ENCODE results near the gene SCGB1A1.

SCGB1A1 gene

GRCh38 chr11:62398011-62398994 lies 20.5 kb upstream of the SCGB1A1 start:
- peak; percentile 52 for DNase-seq (ENCODE audit: low read depth)

DNA sequence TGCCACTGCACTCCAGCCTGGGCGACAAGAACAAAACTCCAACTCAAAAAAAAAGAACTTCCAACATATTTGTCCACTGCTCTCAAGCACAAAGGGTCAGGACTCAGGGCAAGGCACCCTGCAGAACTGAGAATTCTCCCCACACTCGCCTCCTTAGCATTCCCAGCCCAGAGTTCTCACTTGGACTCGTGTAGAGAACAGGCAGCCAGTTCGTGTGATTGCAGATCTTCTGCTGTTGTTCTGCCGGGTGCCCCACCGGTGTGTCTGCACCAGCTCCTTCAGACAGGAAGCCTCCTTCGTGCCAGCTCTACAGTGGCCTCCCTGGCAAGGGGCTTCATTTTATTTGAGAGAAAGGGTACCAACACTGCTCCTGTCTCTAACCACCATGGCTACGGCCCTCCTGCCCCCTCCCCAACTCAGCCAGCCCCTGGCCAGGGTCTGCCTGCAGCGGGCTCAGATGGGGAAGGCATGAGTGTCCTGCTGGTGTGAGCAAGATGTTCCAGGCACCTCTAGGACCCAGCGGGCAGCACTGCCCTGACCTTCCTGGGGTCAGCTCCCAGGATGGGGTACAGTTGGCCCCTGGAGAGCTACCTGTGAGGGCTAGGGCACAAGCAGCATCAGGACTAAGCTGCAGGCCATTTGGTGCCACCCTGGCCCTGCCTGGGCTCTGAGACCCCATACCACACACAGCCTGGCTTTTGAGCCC lies 19.5 kb upstream of the SCGB1A1 start:
- no peak for DNase-seq (ENCODE audit: low read depth)

- no peak for DNase-seq (ENCODE audit: low read depth)
These were observed 19.0 kb upstream of the SCGB1A1 start for GRCh38 chr11:62399878-62400266.

DNA sequence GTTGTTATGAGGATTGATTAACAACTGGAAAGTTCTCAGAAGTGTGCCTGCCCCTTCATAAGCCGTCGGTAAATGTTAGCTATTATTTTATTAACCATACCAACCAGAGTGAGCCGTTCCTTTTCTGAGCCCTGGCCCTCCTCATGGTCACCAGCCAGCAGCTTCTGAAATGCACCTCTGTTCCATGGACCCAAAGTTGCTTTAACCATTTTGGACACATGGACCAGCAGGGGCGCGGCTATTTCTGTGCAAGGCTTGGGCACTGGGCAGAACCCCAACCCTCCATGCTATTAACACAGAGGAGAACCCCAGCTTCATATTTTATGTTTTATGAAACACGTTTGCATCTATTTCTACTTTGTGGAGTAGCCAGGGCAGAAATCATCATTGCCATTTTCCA lies 18.6 kb upstream of the SCGB1A1 start:
- DNase-seq (ENCODE audit: low read depth), result no peak

DNA sequence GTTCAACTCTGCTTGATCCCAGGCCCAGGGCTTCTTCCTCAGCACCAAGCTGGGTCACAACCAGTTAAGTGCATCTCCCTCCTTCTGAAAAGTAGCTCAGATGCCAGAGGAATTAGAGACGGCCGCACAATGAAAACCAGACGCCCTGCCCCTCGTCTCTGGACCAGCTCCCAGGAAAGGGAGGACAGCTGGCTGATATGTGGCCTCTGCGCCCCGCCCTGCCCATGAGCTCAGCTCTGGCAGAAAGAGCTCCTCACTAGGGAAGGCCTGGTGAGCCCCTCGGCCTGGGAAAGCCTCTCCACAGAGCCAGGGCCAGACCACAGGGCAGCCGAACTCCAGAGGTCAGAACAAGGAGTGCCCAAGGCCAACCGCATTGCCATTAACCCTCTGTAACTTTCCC lies 18.1 kb upstream of the SCGB1A1 start:
- no peak for DNase-seq (ENCODE audit: low read depth)

DNA sequence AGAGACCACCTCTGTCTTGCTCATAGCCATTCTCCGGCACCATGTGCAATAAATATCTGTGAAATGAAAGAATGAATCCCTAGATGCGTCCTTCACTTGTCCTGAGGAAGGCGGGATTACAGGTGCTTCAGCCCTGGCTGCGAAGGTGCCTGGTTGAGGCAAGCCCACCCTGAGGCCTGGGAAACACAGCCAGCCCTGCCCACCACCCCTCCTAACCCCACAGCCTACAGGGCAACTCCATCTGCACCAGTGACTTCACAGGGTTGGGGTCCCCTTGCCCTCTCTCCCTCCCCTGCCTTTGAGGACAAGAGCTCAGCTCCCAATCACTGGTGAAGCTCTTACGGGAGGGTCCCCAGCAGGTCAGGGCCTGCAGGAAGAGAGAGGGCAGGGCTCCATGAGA lies 17.5 kb upstream of the SCGB1A1 start:
- no peak for DNase-seq (ENCODE audit: low read depth)

- no peak for DNase-seq (ENCODE audit: low read depth)
These were observed 17.0 kb upstream of the SCGB1A1 start for GRCh38 chr11:62401811-62402210.

DNA sequence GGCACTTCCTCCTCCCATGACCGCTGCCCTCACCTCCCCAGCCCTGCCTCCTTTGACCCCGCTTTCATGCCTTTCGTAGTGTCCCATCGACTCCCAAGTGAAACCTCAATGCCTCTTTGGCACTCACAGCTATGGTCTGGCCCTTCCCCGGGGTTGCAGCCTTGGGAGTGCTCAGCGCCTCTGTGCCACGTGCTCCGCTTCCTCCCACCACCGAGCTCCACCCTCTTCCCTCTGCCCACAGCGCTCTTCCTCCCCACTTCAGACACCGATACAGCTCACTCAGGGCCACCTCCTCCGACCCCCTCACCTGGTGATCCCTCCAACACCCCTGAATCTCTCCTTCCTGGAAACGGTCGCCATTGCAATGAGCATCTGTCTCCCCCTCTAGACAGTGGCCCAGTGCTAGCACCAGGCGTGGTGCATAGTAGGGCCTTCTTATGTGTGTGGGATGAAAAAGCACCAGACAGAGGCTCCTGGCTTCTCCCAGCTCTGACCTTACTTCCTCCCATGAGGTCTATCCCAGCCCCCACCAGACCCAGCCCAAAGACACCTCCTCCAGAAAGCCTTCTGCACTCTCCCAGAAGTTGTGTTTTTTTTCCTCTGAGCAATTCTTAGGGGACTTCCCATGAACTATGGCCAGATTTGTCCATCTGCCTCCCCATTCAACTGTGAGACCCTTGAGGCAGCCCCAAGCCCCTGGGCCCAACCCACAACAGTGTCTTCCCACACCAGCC lies 16.4 kb upstream of the SCGB1A1 start:
- no peak for DNase-seq (ENCODE audit: low read depth)

DNA sequence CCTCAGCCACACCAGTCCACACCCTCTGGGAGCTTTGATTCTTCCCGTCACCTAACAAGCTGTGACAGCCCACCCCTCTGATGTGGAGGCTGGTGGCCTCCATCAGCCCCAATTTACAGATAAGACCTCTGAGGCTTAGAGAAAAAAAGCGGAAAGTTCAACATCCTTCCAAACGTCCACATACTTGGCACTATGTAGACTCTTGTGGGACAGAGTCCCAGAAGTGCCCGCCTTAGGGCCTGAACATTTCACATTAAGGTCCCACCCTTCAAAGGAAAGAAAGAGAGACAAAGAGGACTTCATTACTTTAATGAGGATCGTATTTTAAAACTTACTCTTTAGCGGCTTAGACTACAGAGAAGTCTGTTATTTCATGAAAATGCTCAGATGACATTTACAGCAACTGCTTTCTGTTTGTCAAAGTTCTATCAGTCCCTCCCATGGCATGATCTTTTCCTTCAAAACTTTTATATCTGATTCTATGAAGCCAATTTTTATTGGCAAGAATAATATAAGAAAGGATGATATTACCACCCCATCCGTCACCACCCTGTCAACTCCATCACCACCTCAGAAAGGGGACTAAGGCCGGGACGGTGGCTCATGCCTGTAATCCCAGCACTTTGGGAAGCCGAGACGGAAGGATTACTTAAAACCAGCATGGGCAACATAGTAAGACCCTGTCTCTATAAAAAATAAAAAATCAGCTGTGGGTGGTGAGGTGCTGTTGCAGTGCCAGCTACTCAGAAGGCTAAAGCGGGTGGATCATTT lies 15.7 kb upstream of the SCGB1A1 start:
- no peak for DNase-seq (ENCODE audit: low read depth)

- no peak for DNase-seq (ENCODE audit: low read depth)
These were observed 14.4 kb upstream of the SCGB1A1 start for GRCh38 chr11:62404435-62404834.

- DNase-seq (ENCODE audit: low read depth), result no peak
These were observed 13.9 kb upstream of the SCGB1A1 start for GRCh38 chr11:62404901-62405300.

- DNase-seq (ENCODE audit: low read depth), result no peak
These were observed 12.8 kb upstream of the SCGB1A1 start for GRCh38 chr11:62406034-62406433.

DNA sequence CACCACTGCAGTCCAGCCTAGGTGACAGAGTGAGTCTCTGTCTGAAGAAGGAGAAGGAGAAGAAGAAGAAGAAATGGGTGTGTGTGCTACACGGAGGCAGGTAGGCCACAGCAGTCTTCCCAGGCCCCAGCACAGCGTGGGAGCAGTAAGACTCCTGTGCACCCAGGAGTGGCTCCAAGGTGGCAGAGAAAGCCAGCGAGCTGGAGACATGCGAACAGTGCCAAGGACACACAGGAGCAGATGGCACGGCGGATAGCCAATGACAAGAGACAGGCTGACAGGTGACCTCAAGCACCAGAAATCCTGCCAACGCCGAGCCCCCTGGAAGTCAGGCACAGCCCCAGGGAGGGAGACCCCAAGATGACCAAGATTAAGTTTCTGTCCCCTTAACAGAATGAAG lies 9.0 kb upstream of the SCGB1A1 start:
- DNase-seq (ENCODE audit: low read depth), result no peak

GRCh38 chr11:62410972-62411371 lies 7.9 kb upstream of the SCGB1A1 start:
- DNase-seq (ENCODE audit: low read depth), result no peak

GRCh38 chr11:62411524-62411923 lies 7.3 kb upstream of the SCGB1A1 start:
- DNase-seq (ENCODE audit: low read depth), result no peak

GRCh38 chr11:62413060-62413696 lies 5.7 kb upstream of the SCGB1A1 start:
- DNase-seq (ENCODE audit: low read depth), result no peak

DNA sequence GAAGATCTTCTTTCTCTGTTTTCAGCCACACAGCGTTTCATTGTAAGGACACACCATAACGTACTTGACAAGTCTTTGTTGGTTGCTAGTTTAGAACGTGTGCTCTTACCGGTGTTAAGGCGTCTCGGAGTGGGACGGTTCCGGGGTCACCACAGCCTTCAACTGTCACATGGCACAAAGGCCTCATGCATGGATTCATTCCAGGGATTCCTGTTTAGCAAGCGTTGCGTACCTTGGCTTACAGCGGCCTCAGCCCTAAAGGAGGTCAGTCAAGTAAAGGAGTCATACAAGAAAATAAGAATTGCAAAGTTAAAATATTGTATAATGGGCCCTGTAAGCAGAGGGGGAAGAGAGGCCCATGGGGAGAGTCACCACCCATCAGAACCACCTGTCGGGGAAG lies 2.2 kb upstream of the SCGB1A1 start:
- DNase-seq (ENCODE audit: low read depth), result no peak

DNA sequence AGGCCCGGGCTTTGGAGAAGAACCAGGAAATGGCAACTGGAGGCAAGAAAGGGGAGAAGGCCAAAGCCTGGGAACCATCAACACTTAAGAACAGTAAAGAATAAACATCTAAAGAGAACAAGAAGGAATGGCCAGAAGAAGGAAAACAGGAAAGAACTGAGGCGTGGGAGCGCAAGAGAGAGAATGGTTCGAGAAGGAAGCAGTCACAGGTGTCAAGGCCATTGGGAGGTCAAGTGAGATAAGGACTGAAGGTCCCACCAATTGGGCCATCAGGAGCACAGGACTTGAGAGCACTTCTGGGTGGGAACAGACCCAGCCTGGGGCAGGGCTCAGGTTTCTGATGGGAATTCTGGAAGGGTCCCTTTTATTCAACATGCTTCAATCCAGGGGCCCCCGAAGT lies 697 bp upstream of the SCGB1A1 start:
- no peak for DNase-seq (ENCODE audit: low read depth)

GRCh38 chr11:62419314-62419929 lies 589 bp downstream of the SCGB1A1 start:
- DNase-seq (ENCODE audit: low read depth), result no peak

DNA sequence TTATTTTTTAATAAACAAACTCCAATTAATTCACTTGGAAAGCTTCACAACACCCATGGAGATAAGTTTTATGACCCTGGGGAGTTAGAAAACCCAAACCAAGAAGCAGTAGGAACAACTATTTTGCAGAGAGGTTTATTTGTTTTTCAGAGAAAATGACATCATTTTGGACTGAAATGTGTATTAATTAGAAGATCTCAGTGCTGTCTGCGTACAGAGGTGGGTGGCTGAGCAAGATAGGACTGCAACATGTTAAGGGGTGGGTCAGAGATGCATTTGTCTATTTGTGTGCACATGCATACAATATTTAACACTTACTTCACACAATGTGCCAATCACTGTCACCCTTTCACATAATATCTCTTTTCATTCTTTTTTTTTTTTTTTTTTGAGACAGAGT lies 1.1 kb downstream of the SCGB1A1 start:
- no peak for DNase-seq (ENCODE audit: low read depth)

DNA sequence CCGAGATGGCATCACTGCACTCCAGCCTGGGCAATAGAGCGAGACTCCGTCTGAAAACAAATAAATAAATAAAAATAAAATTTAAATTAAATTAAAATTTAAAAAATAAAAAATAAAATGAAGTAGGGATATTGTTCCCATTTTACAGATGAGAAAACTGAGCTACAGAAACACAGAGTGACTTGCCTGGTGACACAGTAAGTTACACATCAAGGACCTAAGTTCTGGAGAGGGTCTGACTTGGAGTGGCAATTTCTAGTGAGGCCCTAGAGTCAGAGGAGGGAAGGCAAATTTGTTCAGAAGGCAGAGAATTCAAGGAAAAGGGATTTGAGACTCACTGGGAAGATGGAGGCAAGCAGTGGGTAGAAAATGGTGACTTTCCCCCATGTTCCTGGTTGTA lies 2.0 kb downstream of the SCGB1A1 start:
- no peak for DNase-seq (ENCODE audit: low read depth)
